CD14-positive monocyte (primary cell): ENCODE measurements around the gene DIAPH1. TPM values are rescaled to one million over a fixed set of nuclear protein-coding genes. Genes with fewer than 3 reads are reported as not detected.

Experiments
- DNase-seq, 3 donors: peaks; one replicate each; pipeline ENCODE4 v3.0.0-alpha.2; 2011 to 2022
- H2AFZ ChIP-seq: 2 replicates; pipeline ENCODE4 v1.6.0; 2012; ENCODE audit warnings: mild to moderate bottlenecking, low read depth, low read length, inconsistent platforms; ENCODE audit not compliant: insufficient read depth, poor library complexity, severe bottlenecking
- H3K27ac ChIP-seq, 2 donors: 1 replicate in 1 of 2; 2 replicates in 1 of 2; pipeline ENCODE4 v1.5.1; 2012 to 2013; ENCODE audit warnings: low read length in 2 of 2, control low read depth in 1 of 2, inconsistent platforms in 1 of 2, low read depth in 1 of 2, mild to moderate bottlenecking in 1 of 2
- H3K27me3 ChIP-seq, 2 donors: one replicate each; pipeline versions ENCODE4 v1.6.0 to v1.6.1; 2011 to 2013; ENCODE audit warnings: low read length in 2 of 2; ENCODE audit not compliant: control insufficient read depth in 2 of 2, insufficient read depth in 2 of 2
- H3K36me3 ChIP-seq, 2 donors: replicated peaks in 1 of 2; 1 replicate in 1 of 2; 2 replicates in 1 of 2; pipeline versions ENCODE4 v1.5.1 to v1.6.1; 2012 to 2013; ENCODE audit warnings: low read length in 2 of 2, control low read depth in 1 of 2, inconsistent platforms in 1 of 2, mild to moderate bottlenecking in 1 of 2; ENCODE audit not compliant: insufficient read depth in 2 of 2, control insufficient read depth in 1 of 2
- H3K4me1 ChIP-seq, 2 donors: 1 replicate in 1 of 2; 2 replicates in 1 of 2; pipeline versions ENCODE4 v1.5.1 to v1.6.1; 2012 to 2013; ENCODE audit warnings: low read length in 2 of 2, control low read depth in 1 of 2, inconsistent platforms in 1 of 2, mild to moderate bottlenecking in 1 of 2, moderate library complexity in 1 of 2; ENCODE audit not compliant: insufficient read depth in 2 of 2, control insufficient read depth in 1 of 2
- H3K4me2 ChIP-seq: replicated peaks from 2 replicates; pipeline ENCODE3; 2012; ENCODE audit warnings: low read length, moderate library complexity, mild to moderate bottlenecking; ENCODE audit not compliant: poor library complexity, severe bottlenecking; ENCODE audit errors: extremely low read depth
- H3K4me3 ChIP-seq, 3 experiments: fragments of 200-600 bp in 1 of 3; sonication (generic) in 1 of 3; replicated peaks in 1 of 3; 1 replicate in 2 of 3; 2 replicates in 1 of 3; pipeline ENCODE4 v1.5.1; 2011 to 2013; ENCODE audit warnings: low read length in 3 of 3, mild to moderate bottlenecking in 3 of 3, control low read depth in 2 of 3, low read depth in 2 of 3, inconsistent platforms in 1 of 3, moderate library complexity in 1 of 3
- H3K79me2 ChIP-seq: 2 replicates; pipeline ENCODE4 v1.6.0; 2012; ENCODE audit warnings: mild to moderate bottlenecking, control low read depth, inconsistent platforms, low read length, moderate library complexity; ENCODE audit not compliant: insufficient read depth
- H3K9ac ChIP-seq: 2 replicates; pipeline ENCODE4 v1.6.0; 2017; ENCODE audit warnings: low read length, mild to moderate bottlenecking; ENCODE audit not compliant: insufficient read depth, poor library complexity, severe bottlenecking
- H3K9me3 ChIP-seq, 2 donors: replicated peaks in 1 of 2; 1 replicate in 1 of 2; 2 replicates in 1 of 2; pipeline versions ENCODE4 v1.5.1 to v1.6.1; 2012 to 2013; ENCODE audit warnings: low read length in 2 of 2, control low read depth in 1 of 2; ENCODE audit not compliant: control insufficient read depth in 1 of 2, insufficient read depth in 1 of 2
- H4K20me1 ChIP-seq: 2 replicates; pipeline ENCODE4 v1.6.0; 2012; ENCODE audit warnings: mild to moderate bottlenecking, low read length, control low read depth, moderate library complexity; ENCODE audit not compliant: insufficient read depth
- H3K27ac Mint-ChIP-seq, 7 donors: one replicate each; pipeline ENCODE4 v1.8.0; 2020; ENCODE audit warnings: mild to moderate bottlenecking in 7 of 7, mixed read lengths in 7 of 7, moderate library complexity in 6 of 7, inconsistent platforms in 2 of 7
- H3K27me3 Mint-ChIP-seq, 3 donors: one replicate each; pipeline ENCODE4 v1.8.0; 2021 to 2022; ENCODE audit warnings: low read depth in 3 of 3, mild to moderate bottlenecking in 3 of 3, mixed read lengths in 3 of 3, moderate library complexity in 3 of 3, inconsistent platforms in 1 of 3
- H3K36me3 Mint-ChIP-seq, 2 donors: one replicate each; pipeline ENCODE4 v1.8.0; 2020; ENCODE audit warnings: mixed read lengths in 2 of 2, inconsistent platforms in 1 of 2, mild to moderate bottlenecking in 1 of 2
- H3K4me1 Mint-ChIP-seq: one replicate; pipeline ENCODE4 v1.8.0; 2020; ENCODE audit warnings: mild to moderate bottlenecking, mixed read lengths
- H3K4me3 Mint-ChIP-seq, 2 donors: one replicate each; pipeline ENCODE4 v1.8.0; 2020; ENCODE audit warnings: mild to moderate bottlenecking in 2 of 2, mixed read lengths in 2 of 2, moderate library complexity in 1 of 2
- H3K9me3 Mint-ChIP-seq, 7 donors: one replicate each; pipeline ENCODE4 v1.8.0; 2020 to 2022; ENCODE audit warnings: mixed read lengths in 7 of 7, mild to moderate bottlenecking in 6 of 7, moderate library complexity in 6 of 7, inconsistent platforms in 2 of 7
- WGBS: methylation state at CpG from one replicate; pipeline ENCODE4 v1.1.5; 2013; ENCODE audit warnings: missing lambda C conversion rate; ENCODE audit not compliant: insufficient coverage; 5-methylcytosine and 5-hydroxymethylcytosine counted together
- intact Hi-C, 2 donors: fragments of 100-400 bp; cut with micrococcal nuclease; formaldehyde crosslinking; loops; one replicate each; pipeline versions ENCODE4 v1.15.0 to v1.15.1; 2023
- polyA plus RNA-seq, 3 donors: library from polyadenylated mRNA; depleted of rRNA in 1 of 3; unstranded in 2 of 3; stranded (reverse) in 1 of 3; fragments of 300-500 nt in 2 of 3; fragments of >200 nt in 1 of 3; fragmentation: Illumina TruSeq in 2 of 3; gene quantifications; 1 replicate in 2 of 3; 2 replicates in 1 of 3; pipeline ENCODE4 v1.2.3, GENCODE V29; 2012 to 2021
- TF ChIP-seq, protein P1 (sequence below): fragments of 200-600 bp; IDR thresholded peaks from one replicate; pipeline ENCODE4 v1.8.0; 2022; ENCODE audit warnings: antibody characterized with exemption, mild to moderate bottlenecking

The DIAPH1 gene
- polyA plus RNA-seq, 3 donors, result 60.2 to 140 (median 98.6) TPM

DNA sequence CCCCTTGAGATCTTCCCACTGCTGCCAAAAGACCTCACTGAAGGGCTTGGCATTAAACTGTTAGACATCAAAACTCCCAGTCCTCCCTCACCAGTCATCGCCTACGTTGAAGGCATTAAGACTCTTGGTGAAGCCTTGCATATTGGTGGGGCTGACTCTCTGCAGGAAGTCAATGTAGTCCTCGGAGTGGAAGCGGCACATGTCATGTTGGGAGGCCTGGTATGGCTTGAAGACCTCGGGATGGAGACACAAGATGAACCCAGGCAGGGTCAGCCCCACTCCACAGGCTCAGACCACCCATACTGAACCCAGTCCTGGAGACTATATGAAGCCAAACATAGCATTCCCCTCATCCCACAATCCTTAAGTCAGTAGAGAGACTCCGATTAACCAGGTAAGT lies 15.9 kb upstream of the DIAPH1 start:
- intact Hi-C loops, result loop anchor here (2.0 to 5.0 kb wide), 3 partner anchors 16 to 112 kb away; partner anchors contain the start of gene FCHSD1 (in 1 of the 2)
- no peak overlapping the region for H3K9ac ChIP-seq
- peaks cover 0 to 4% (median 0%) of the 10 kb centered on the region in 3 donors for H3K27me3 Mint-ChIP-seq

DNA sequence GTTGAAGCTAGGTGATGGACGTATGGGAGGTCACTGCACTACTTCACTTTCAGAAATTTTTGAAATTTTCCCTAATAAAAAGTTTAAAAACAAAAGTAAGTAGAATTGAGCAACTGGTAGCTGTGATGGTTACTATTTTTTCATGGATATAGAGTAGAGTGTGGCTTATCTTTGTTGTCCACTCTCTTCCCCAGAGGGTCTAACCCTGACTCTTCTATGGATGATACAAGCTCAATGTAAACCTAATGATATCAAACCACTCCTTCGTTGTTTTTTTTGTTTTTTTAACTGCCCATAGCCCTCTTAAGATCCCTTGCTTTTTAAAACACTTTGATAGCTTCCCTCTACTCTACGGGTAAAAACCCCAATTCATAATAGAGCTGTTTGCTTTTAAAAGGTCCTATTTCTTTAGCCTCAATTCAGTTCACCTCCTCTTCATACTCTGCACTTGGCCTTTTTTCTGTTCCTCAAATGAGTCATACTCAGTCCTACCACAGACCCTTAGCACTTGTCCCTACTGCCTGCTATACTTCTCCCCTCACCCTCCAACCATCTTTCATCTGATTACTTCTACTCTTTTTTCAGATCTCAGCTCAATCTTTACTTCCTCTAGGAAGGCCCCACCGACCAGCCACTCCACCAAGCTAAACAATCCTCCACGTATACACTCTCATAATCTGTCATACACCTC lies 15.2 kb upstream of the DIAPH1 start:
- DNase-seq, result peak; percentile 24 to 62 (median 56)
- H3K36me3 ChIP-seq, result peaks cover 20 to 39% of the 10 kb centered on the region in 2 donors
- H3K27ac Mint-ChIP-seq, result peak overlapping the region; percentile 69 to 80 (median 76)
- H3K9ac ChIP-seq, result no peak overlapping the region
- H3K4me2 ChIP-seq, result peak overlapping the region; percentile 1
- no peaks in the 10 kb centered on the region for H3K9me3 ChIP-seq
- H3K9me3 Mint-ChIP-seq, result peaks cover 0 to 2% (median 0%) of the 10 kb centered on the region in 7 donors
- peak overlapping the region in 1 of 2 donors; percentile 7 for H3K4me3 Mint-ChIP-seq
- H3K4me1 Mint-ChIP-seq, result peaks cover 38% of the 10 kb centered on the region
- H3K27me3 Mint-ChIP-seq, result peaks cover 0 to 4% (median 0%) of the 10 kb centered on the region in 3 donors
- peaks cover 41 to 51% of the 10 kb centered on the region in 2 donors for H3K4me1 ChIP-seq
- H3K36me3 Mint-ChIP-seq, result peaks cover 25 to 44% of the 10 kb centered on the region in 2 donors
- intact Hi-C loops, result loop anchor here in 1 of 2 donors (2.0 kb wide), 1 partner anchor 17 kb away; the partner anchor contains the start of gene FCHSD1
- no peaks in the 10 kb centered on the region for H3K27me3 ChIP-seq
- no peak overlapping the region for H2AFZ ChIP-seq
- no peak overlapping the region for H3K4me3 ChIP-seq
- peaks cover 57% of the 10 kb centered on the region for H4K20me1 ChIP-seq
- peaks cover 70% of the 10 kb centered on the region for H3K79me2 ChIP-seq
- TF ChIP-seq, protein P1, sequence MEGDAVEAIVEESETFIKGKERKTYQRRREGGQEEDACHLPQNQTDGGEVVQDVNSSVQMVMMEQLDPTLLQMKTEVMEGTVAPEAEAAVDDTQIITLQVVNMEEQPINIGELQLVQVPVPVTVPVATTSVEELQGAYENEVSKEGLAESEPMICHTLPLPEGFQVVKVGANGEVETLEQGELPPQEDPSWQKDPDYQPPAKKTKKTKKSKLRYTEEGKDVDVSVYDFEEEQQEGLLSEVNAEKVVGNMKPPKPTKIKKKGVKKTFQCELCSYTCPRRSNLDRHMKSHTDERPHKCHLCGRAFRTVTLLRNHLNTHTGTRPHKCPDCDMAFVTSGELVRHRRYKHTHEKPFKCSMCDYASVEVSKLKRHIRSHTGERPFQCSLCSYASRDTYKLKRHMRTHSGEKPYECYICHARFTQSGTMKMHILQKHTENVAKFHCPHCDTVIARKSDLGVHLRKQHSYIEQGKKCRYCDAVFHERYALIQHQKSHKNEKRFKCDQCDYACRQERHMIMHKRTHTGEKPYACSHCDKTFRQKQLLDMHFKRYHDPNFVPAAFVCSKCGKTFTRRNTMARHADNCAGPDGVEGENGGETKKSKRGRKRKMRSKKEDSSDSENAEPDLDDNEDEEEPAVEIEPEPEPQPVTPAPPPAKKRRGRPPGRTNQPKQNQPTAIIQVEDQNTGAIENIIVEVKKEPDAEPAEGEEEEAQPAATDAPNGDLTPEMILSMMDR, result no peak
- WGBS, result 53% methylated on average over 3 of the region's 5 CpGs
- peak overlapping the region in 1 of 2 donors; percentile 88 for H3K27ac ChIP-seq

More for the DNA sequence above, 15.9 kb upstream of the DIAPH1 start:
- H3K9me3 Mint-ChIP-seq, result peaks cover 0 to 2% (median 0%) of the 10 kb centered on the region in 7 donors
- Histone ChIP-seq H3K9me3 (no peaks in the 10 kb centered on the region), H3K36me3 (peaks cover 13 to 32% of the 10 kb centered on the region in 2 donors), H4K20me1 (peaks cover 52% of the 10 kb centered on the region), H3K4me3 (no peak overlapping the region), H3K4me1 (peaks cover 41 to 51% of the 10 kb centered on the region in 2 donors), H3K79me2 (peaks cover 70% of the 10 kb centered on the region), H2AFZ (no peak overlapping the region), H3K27me3 (no peaks in the 10 kb centered on the region), H3K4me2 (peak overlapping the region; percentile 2), H3K27ac (peak overlapping the region in 1 of 2 donors; percentile 88)
- H3K27ac Mint-ChIP-seq, result peak overlapping the region in 6 of 7 donors; percentile 20 to 86 (median 50)
- no peak for DNase-seq
- TF ChIP-seq, protein P1, result no peak
- 87% methylated on average over 6 of the region's 6 CpGs for WGBS
- H3K4me3 Mint-ChIP-seq, result no peak overlapping the region
- peaks cover 20 to 37% of the 10 kb centered on the region in 2 donors for H3K36me3 Mint-ChIP-seq
- peaks cover 38% of the 10 kb centered on the region for H3K4me1 Mint-ChIP-seq
